PC-9 (cell line): ENCODE data around the gene NBPF4. TPM values are rescaled to one million over a fixed set of nuclear protein-coding genes. Genes with fewer than 3 reads are reported as not detected.
"Not testable (repeated sequence)": the region's sequence is repeated elsewhere in the genome, so short reads cannot be mapped to it uniquely, and the experiment has no call there.

Experiments used
- Bru-seq: library from RNA; stranded (reverse); fragments of 400-500 nt; gene quantifications from one replicate; lab custom pipeline; 2021; lab: Mats Ljungman, UMichigan
- BruChase-seq, 2 experiments: library from RNA; stranded (reverse); fragments of 400-500 nt; gene quantifications; one replicate each; lab custom pipeline; 2021; lab: Mats Ljungman, UMichigan
- BruUV-seq: library from RNA; stranded (reverse); fragments of 400-500 nt; replicated peaks from 2 replicates; lab custom pipeline; 2021; lab: Mats Ljungman, UMichigan
- CTCF ChIA-PET: fragments of 300-600 bp; sonication (Branson Sonifier 250); formaldehyde crosslinking; loops from one replicate; lab custom pipeline; 2022; ENCODE audit warnings: antibody characterized with exemption; lab: Charles Lee
- POLR2A ChIA-PET: fragments of 300-600 bp; sonication (Branson Sonifier 250); formaldehyde crosslinking; loops from one replicate; lab custom pipeline; 2022; ENCODE audit warnings: antibody characterized with exemption; ENCODE audit not compliant: unreplicated experiment; lab: Charles Lee
- DNase-seq, 2 experiments: peaks; one replicate each; pipeline versions ENCODE4 v3.0.0 to v3.0.0-alpha.2; 2015 to 2022; ENCODE audit warnings: mixed read lengths in 1 of 2
- H2AFZ ChIP-seq: fragments of 200-600 bp; sonication (generic); 2 replicates; pipeline ENCODE4 v1.8.1; 2017; ENCODE audit warnings: antibody characterized with exemption
- H3F3A ChIP-seq: fragments of 200-600 bp; sonication (generic); 2 replicates; pipeline ENCODE4 v1.8.1; 2017; ENCODE audit warnings: antibody characterized with exemption, mild to moderate bottlenecking, low read depth; ENCODE audit not compliant: insufficient read depth
- H3K27ac ChIP-seq: fragments of 200-600 bp; sonication (generic); 2 replicates; pipeline ENCODE4 v1.6.1; 2016; ENCODE audit warnings: mixed run types
- H3K27me3 ChIP-seq: fragments of 200-600 bp; sonication (generic); 2 replicates; pipeline ENCODE4 v1.6.1; 2016; ENCODE audit warnings: low read depth, mixed run types; ENCODE audit not compliant: insufficient read depth
- H3K36me3 ChIP-seq: fragments of 200-600 bp; sonication (generic); 2 replicates; pipeline ENCODE4 v1.6.1; 2016; ENCODE audit warnings: low read depth, mixed run types
- H3K4me1 ChIP-seq: fragments of 200-600 bp; sonication (generic); replicated peaks from 2 replicates; pipeline ENCODE4 v1.6.1; 2016; ENCODE audit warnings: mixed run types; ENCODE audit not compliant: insufficient read depth
- H3K4me2 ChIP-seq: fragments of 200-600 bp; sonication (generic); 2 replicates; pipeline ENCODE4 v1.6.1; 2017; ENCODE audit warnings: mixed run types
- H3K4me3 ChIP-seq: fragments of 200-600 bp; sonication (generic); 2 replicates; pipeline ENCODE4 v1.6.1; 2016; ENCODE audit warnings: mixed run types
- H3K79me2 ChIP-seq: fragments of 200-600 bp; sonication (generic); 2 replicates; pipeline ENCODE4 v1.6.1; 2017; ENCODE audit warnings: low read depth, mixed run types
- H3K9me2 ChIP-seq: fragments of 200-600 bp; sonication (generic); 2 replicates; pipeline ENCODE4 v1.8.1; 2017; ENCODE audit warnings: mild to moderate bottlenecking; ENCODE audit not compliant: insufficient read depth
- H3K9me3 ChIP-seq: fragments of 200-600 bp; sonication (generic); 2 replicates; pipeline ENCODE4 v1.8.1; 2016; ENCODE audit warnings: low read depth; ENCODE audit not compliant: insufficient read depth
- H4K20me1 ChIP-seq: fragments of 200-600 bp; sonication (generic); 2 replicates; pipeline ENCODE4 v1.8.1; 2017; ENCODE audit not compliant: insufficient read depth
- intact Hi-C: fragments of 100-400 bp; cut with micrococcal nuclease; formaldehyde crosslinking; loops from one replicate; pipeline ENCODE4 v1.10.0; 2022; ENCODE audit not compliant: unreplicated experiment
- long read RNA-seq: library from polyadenylated mRNA; stranded (forward); transcript quantifications from one replicate; pipeline ENCODE4 v2.0.0, GENCODE V29; 2022
- total RNA-seq: library from RNA; stranded (reverse); gene quantifications from 2 replicates; pipeline ENCODE4 v1.2.3, GENCODE V29; 2021

The NBPF4 gene, protein sequence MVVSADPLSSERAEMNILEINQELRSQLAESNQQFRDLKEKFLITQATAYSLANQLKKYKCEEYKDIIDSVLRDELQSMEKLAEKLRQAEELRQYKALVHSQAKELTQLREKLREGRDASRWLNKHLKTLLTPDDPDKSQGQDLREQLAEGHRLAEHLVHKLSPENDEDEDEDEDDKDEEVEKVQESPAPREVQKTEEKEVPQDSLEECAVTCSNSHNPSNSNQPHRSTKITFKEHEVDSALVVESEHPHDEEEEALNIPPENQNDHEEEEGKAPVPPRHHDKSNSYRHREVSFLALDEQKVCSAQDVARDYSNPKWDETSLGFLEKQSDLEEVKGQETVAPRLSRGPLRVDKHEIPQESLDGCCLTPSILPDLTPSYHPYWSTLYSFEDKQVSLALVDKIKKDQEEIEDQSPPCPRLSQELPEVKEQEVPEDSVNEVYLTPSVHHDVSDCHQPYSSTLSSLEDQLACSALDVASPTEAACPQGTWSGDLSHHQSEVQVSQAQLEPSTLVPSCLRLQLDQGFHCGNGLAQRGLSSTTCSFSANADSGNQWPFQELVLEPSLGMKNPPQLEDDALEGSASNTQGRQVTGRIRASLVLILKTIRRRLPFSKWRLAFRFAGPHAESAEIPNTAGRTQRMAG
- total RNA-seq (0.68 and 0.70 TPM in 2 replicates), Bru-seq, nascent RNA (percentile 16 among the genes with signal in this experiment), BruChase-seq, experiment 1, labeled RNA remaining after a 2-hour chase (percentile 20 among the genes with signal in this experiment), BruChase-seq, experiment 2, labeled RNA remaining after a 6-hour chase (percentile 22 among the genes with signal in this experiment)
- long read RNA-seq, partial matches to known transcripts = 1 of 1 reads
- long read RNA-seq, other reads (novel, unspliced or antisense) = 0 of 1 reads

DNA sequence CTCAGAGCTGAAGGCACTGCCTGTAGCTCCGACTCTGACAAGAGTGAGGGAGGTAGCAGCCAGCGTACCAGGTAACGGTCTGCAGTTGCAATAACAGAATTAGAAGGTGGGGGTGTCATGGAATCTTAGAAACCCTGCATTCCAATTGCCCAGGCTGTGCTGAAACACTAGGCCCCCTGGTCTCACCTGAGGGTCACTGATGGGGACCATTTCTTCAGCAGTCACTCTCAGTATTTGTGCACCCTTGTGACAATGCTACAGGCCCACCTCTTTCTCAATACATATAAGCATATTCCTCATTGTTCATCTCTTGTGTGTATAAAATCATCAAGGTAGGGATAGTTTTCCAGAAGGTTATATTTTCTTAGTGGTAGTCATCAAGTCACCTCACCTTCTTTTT lies at the start of gene NBPF4:
NBPF4 (minus strand) TSS at position 101 of the 400 bp plus-strand sequence. CDS start 315 bp downstream, outside the sequence.
- DNase-seq, H3F3A ChIP-seq, H3K27ac ChIP-seq, H3K36me3 ChIP-seq, H3K27me3 ChIP-seq, H3K9me3 ChIP-seq, H2AFZ ChIP-seq, H3K4me3 ChIP-seq, H4K20me1 ChIP-seq, H3K4me1 ChIP-seq, H3K9me2 ChIP-seq, POLR2A ChIA-PET, H3K4me2 ChIP-seq, BruUV-seq, H3K79me2 ChIP-seq, CTCF ChIA-PET, intact Hi-C loops: not testable (repeated sequence)

DNA sequence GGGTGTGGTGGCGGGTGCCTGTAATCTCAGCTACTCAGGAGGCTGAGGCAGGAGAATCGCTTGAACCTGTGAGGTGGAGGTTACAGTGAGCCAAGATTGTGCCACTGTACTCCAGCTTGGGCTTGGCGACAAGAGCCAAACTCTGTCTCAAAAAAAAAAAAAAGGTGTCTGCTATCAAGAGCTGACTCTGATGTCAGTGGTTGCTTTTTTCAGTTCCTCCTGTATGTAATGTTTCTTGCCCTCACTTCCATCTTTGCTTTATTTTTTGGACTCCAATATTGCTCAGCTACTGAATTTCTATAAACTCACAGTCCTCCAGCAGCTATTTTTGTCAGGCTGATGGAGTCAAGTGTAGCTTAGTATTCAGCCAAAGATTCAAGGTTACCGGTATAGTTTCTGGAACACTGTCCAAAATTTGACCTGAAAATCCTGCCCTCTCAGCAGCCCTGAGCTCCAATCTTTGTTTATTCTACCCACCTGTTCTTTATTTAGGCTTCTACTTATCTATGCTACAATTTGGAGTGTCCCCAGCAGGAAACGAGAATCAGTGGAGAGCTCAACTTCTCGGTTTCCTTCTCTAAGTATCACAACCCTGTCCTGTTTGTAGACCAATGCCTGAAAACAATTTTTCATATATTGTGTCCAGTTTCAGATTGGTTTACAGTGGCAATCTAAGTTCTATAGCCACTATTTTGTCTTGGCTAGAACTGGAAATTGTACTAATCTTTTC lies 38.8 kb upstream of the NBPF4 start:
- H3K4me3 ChIP-seq, H3K27me3 ChIP-seq, H3K9me2 ChIP-seq, BruUV-seq, POLR2A ChIA-PET, H3K36me3 ChIP-seq, H4K20me1 ChIP-seq, H3F3A ChIP-seq, H3K79me2 ChIP-seq, DNase-seq, H3K9me3 ChIP-seq, H2AFZ ChIP-seq, intact Hi-C loops, H3K4me1 ChIP-seq, H3K27ac ChIP-seq, CTCF ChIA-PET, H3K4me2 ChIP-seq: not testable (repeated sequence)

DNA sequence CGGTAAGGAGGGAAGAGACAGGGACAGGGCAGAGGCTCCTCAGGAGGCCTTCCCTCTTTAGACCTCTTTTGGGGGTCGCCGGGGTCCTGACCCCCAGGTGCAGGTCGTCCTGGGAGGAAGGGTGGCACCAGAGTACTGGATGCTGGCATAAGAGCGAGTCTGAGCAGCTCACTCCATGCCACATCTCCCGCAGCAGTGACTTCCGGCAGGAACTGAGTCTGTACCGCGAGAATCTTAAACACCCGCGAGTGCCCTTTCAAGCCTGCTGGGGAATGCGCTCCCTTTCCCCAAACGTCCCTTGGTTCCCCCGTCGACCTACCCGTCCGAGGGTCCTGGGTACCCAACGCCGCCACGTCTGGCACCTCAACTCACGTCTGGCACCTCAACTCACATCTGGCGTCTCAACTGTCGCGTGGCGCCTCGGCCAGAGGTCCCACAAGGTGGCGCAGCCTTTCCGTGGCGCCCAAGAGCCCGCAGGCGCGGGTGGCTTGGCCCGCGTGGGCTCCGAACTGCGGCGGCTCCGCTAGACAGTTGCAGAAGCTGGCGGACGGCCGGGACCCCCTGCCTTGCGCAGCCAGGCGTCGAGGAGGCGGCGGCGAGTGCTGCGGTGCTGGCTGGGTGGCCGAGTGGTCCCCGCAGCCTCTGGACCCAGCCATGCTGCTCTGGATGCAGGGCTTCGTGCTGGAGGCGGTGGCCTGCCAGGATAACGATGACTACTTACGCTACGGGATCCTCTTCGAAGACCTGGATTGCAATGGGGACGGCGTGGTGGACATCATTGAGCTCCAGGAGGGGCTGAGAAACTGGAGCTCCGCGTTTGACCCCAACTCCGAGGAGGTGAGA lies 28.8 kb upstream of the NBPF4 start:
- H3K4me3 ChIP-seq, CTCF ChIA-PET, H3K4me2 ChIP-seq, H3K9me3 ChIP-seq, intact Hi-C loops, H3K36me3 ChIP-seq, H3K79me2 ChIP-seq, H3K4me1 ChIP-seq, H2AFZ ChIP-seq, H3K27me3 ChIP-seq, POLR2A ChIA-PET, DNase-seq, H3K27ac ChIP-seq, H4K20me1 ChIP-seq, H3F3A ChIP-seq, H3K9me2 ChIP-seq: not testable (repeated sequence)
- TSS peak; percentile 86 for BruUV-seq

DNA sequence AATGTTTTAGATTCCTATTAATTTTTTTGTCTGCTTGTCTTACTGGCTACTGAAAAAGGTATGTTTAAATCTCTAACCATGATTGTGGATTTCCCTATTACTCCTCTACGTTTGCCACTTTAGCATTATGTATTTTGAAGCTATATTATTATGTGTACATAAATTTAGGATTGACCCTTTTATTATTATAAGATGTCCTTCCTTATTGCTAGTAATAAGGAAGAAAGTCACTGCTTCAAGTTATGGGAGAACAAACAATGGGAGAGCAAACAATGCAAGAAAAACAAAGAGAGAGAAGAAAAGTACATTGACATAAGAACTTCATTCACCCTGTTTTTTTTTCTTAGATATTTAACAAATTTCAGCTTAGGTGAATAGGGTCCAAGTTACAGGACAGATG lies 23.2 kb upstream of the NBPF4 start:
- H3K4me1 ChIP-seq, H3K4me3 ChIP-seq, H2AFZ ChIP-seq, POLR2A ChIA-PET, H3K79me2 ChIP-seq, H3K9me3 ChIP-seq, BruUV-seq, H3K27me3 ChIP-seq, H3F3A ChIP-seq, H3K27ac ChIP-seq, H4K20me1 ChIP-seq, intact Hi-C loops, H3K4me2 ChIP-seq, H3K9me2 ChIP-seq, CTCF ChIA-PET, H3K36me3 ChIP-seq, DNase-seq: not testable (repeated sequence)

DNA sequence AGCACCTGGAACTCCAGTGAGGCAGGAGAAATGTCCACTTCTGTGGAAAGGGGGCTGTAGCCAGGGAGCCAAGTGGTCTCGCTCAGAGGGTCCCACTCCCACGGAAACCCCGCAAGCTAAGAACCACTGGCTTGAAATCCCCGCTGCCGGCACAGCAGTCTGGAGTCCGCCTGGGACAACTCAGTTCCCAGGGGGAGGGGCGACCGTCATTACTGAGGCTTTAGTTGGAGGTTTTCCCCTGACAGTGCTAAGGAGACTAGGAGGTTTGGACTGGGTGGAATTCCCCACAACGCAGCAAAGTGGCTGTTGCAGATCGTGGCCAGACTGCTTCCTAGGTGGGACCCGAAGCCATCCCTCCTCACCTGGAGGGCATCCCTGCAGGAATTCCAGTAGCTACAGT lies 18.1 kb upstream of the NBPF4 start:
- H4K20me1 ChIP-seq, H3K4me1 ChIP-seq, H2AFZ ChIP-seq, DNase-seq, H3K27me3 ChIP-seq, H3K4me3 ChIP-seq, H3F3A ChIP-seq, BruUV-seq, intact Hi-C loops, H3K4me2 ChIP-seq, CTCF ChIA-PET, H3K27ac ChIP-seq, H3K79me2 ChIP-seq, POLR2A ChIA-PET, H3K9me3 ChIP-seq, H3K9me2 ChIP-seq, H3K36me3 ChIP-seq: not testable (repeated sequence)

DNA sequence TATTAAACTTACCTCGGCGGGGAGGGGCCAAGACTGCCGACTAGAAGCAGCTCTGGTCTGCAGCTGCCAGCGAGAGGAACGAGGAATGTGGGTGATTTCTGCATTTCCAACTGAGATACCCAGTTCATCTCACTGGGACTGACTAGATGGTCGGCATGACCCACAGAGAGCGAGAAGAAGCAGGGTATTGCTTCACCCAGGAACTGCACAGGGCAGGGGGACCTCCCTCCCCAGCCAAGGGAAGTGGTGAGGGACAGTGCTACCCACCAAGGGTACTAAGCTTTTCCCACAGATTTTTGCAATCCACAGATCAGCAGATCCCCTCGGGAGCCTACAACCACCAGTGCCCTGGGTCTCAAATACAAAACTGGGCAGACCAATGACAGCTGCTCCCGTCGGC lies 17.6 kb upstream of the NBPF4 start:
- H3K36me3 ChIP-seq, H3K4me1 ChIP-seq, BruUV-seq, H3K9me2 ChIP-seq, H4K20me1 ChIP-seq, H3K9me3 ChIP-seq, H3K27me3 ChIP-seq, H3K4me3 ChIP-seq, H3K4me2 ChIP-seq, H2AFZ ChIP-seq, CTCF ChIA-PET, H3F3A ChIP-seq, POLR2A ChIA-PET, DNase-seq, H3K27ac ChIP-seq, intact Hi-C loops, H3K79me2 ChIP-seq: not testable (repeated sequence)
